ENCODE results near the gene MMS19. TPM values are rescaled to one million over a fixed set of nuclear protein-coding genes. Genes with fewer than 3 reads are reported as not detected.

The MMS19 gene
- total RNA-seq, 1 donor from 2014 or later: 127 TPM

DNA sequence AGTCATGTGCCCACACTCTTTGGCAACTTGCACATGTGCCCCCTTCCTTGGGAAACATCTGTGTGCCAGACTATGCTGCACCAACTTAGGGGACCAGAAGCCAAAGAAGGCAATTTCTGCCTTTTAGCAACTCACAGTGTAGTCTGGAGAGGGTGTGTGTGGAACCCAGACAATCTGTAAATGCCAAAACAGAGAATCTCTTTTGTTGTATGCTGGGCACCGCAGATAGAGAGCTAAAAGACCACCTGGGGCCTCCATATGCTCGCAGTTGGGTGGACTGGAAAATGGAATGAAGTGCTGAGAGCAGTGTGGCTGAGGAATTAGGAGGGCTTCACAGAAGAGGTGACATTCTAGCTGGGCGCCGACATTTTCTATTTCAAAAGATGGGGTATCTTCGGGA is 26.9 kb upstream of the MMS19 start:
- Mint-ChIP-seq H3K36me3 (ENCODE audit: low read depth, unreplicated experiment) (peaks cover 20% of the 10 kb centered on the region), H3K27ac (ENCODE audit: unreplicated experiment) (no peak overlapping the region), H3K4me1 (ENCODE audit: unreplicated experiment) (peaks cover 41% of the 10 kb centered on the region), H3K4me3 (ENCODE audit: unreplicated experiment) (no peak overlapping the region), H3K27me3 (ENCODE audit: unreplicated experiment) (peaks cover 3% of the 10 kb centered on the region), H3K9me3 (ENCODE audit: unreplicated experiment) (peaks cover 4% of the 10 kb centered on the region)
- DNase-seq (ENCODE audit: low spot score): no peak
- no peak for TF ChIP-seq CTCF (IDR thresholded peaks at IDR 0.05; ENCODE audit: unreplicated experiment)

GRCh38 chr10:97522937-97523336 is 24.7 kb upstream of the MMS19 start:
- H3K4me3 Mint-ChIP-seq (ENCODE audit: unreplicated experiment): peak overlapping the region; percentile 79
- peak overlapping the region; percentile 42 for H3K27ac Mint-ChIP-seq (ENCODE audit: unreplicated experiment)
- H3K27me3 Mint-ChIP-seq (ENCODE audit: unreplicated experiment): peaks cover 3% of the 10 kb centered on the region
- H3K9me3 Mint-ChIP-seq (ENCODE audit: unreplicated experiment): no peaks in the 10 kb centered on the region
- H3K36me3 Mint-ChIP-seq (ENCODE audit: low read depth, unreplicated experiment): peaks cover 15% of the 10 kb centered on the region
- TF ChIP-seq CTCF (IDR thresholded peaks at IDR 0.05; ENCODE audit: unreplicated experiment): no peak
- no peak for DNase-seq (ENCODE audit: low spot score)
- H3K4me1 Mint-ChIP-seq (ENCODE audit: unreplicated experiment): peaks cover 56% of the 10 kb centered on the region

- Mint-ChIP-seq H3K4me3 (ENCODE audit: unreplicated experiment) (peak overlapping the region; percentile 6), H3K27ac (ENCODE audit: unreplicated experiment) (peak overlapping the region; percentile 16), H3K27me3 (ENCODE audit: unreplicated experiment) (peaks cover 4% of the 10 kb centered on the region), H3K9me3 (ENCODE audit: unreplicated experiment) (no peaks in the 10 kb centered on the region), H3K36me3 (ENCODE audit: low read depth, unreplicated experiment) (peaks cover 15% of the 10 kb centered on the region), H3K4me1 (ENCODE audit: unreplicated experiment) (peaks cover 64% of the 10 kb centered on the region)
- DNase-seq (ENCODE audit: low spot score): no peak
- TF ChIP-seq CTCF (IDR thresholded peaks at IDR 0.05; ENCODE audit: unreplicated experiment): no peak
Measured at GRCh38 chr10:97522071-97522470, 23.8 kb upstream of the MMS19 start.

- Mint-ChIP-seq H3K36me3 (ENCODE audit: low read depth, unreplicated experiment) (peaks cover 11% of the 10 kb centered on the region), H3K27me3 (ENCODE audit: unreplicated experiment) (peaks cover 7% of the 10 kb centered on the region), H3K4me1 (ENCODE audit: unreplicated experiment) (peaks cover 69% of the 10 kb centered on the region), H3K27ac (ENCODE audit: unreplicated experiment) (no peak overlapping the region), H3K9me3 (ENCODE audit: unreplicated experiment) (no peaks in the 10 kb centered on the region), H3K4me3 (ENCODE audit: unreplicated experiment) (no peak overlapping the region)
- no peak for TF ChIP-seq CTCF (IDR thresholded peaks at IDR 0.05; ENCODE audit: unreplicated experiment)
- no peak for DNase-seq (ENCODE audit: low spot score)
Measured at GRCh38 chr10:97520978-97521761, 22.9 kb upstream of the MMS19 start.

DNA sequence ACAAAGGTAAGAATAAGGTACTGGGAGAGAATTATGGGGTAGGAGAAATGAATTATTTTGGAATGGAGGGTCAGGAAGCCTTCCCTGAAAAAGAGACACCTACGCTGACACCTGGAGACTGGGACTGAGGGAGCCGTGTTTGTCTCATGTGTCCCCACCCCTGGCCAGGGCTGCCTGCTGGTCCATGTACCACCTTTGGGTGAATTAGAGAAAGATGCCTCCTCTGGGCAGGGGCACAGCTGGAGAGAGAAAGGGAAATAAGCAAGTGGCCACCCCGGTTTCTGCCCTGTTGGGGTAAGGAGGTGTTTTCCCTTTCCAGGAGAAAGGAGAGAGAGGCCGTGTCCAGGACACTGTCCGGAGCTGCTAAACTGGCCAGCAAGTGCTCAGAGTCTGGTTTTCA is 22.3 kb upstream of the MMS19 start:
- no peak for TF ChIP-seq CTCF (IDR thresholded peaks at IDR 0.05; ENCODE audit: unreplicated experiment)
- Mint-ChIP-seq H3K4me3 (ENCODE audit: unreplicated experiment) (no peak overlapping the region), H3K36me3 (ENCODE audit: low read depth, unreplicated experiment) (peaks cover 4% of the 10 kb centered on the region), H3K27me3 (ENCODE audit: unreplicated experiment) (peaks cover 7% of the 10 kb centered on the region), H3K27ac (ENCODE audit: unreplicated experiment) (no peak overlapping the region), H3K9me3 (ENCODE audit: unreplicated experiment) (no peaks in the 10 kb centered on the region), H3K4me1 (ENCODE audit: unreplicated experiment) (peaks cover 68% of the 10 kb centered on the region)
- no peak for DNase-seq (ENCODE audit: low spot score)

Data from endothelial cell (in vitro differentiated cells).